Astrocyte of the cerebellum (primary cell): ENCODE results near the gene ITSN1.
"Not testable (repeated sequence)": the region's sequence is repeated elsewhere in the genome, so short reads cannot be mapped to it uniquely, and the experiment has no call there.

Source experiments
- DNase-seq: peaks from one replicate; pipeline ENCODE4 v3.0.0-alpha.2; 2011; ENCODE audit warnings: low read depth
- H3K4me3 ChIP-seq: 2 replicates; pipeline ENCODE4 v1.5.1; 2011; ENCODE audit warnings: mild to moderate bottlenecking, low read depth, low read length, moderate library complexity
- in situ Hi-C: cut with HindIII; loops from 2 replicates; pipeline ENCODE4 v1.10.0; 2017; ENCODE audit warnings: low sequenced_read_pairs
- TF ChIP-seq, protein P1 (sequence below): IDR thresholded peaks from 2 replicates; pipeline ENCODE4 v1.5.1; 2012; ENCODE audit warnings: low read length, low read depth, moderate library complexity, mild to moderate bottlenecking; ENCODE audit errors: missing control alignments

The ITSN1 gene

DNA sequence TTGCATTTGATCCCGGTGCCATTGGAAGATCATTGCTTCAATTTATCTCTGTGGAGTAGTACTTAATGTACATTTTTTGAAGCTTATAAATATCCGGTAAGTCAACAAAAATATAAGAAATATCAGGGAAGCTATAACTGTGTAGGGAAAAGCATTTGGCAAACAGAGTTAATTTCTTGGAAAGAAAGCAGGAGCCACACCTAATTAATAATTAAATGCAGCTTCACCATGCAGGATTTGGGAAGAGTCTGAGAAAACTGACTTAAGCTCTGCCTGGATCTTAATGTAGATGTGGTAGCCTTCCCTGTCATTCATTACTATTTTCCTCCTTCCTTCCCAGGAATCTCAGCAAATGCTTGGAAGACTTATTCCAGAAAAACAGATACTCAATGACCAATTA, 138.8 kb downstream of the ITSN1 start:
- H3K4me3 ChIP-seq = no peak overlapping the region
- no peak for DNase-seq
- in situ Hi-C loops = no loop called here
- TF ChIP-seq, protein P1, sequence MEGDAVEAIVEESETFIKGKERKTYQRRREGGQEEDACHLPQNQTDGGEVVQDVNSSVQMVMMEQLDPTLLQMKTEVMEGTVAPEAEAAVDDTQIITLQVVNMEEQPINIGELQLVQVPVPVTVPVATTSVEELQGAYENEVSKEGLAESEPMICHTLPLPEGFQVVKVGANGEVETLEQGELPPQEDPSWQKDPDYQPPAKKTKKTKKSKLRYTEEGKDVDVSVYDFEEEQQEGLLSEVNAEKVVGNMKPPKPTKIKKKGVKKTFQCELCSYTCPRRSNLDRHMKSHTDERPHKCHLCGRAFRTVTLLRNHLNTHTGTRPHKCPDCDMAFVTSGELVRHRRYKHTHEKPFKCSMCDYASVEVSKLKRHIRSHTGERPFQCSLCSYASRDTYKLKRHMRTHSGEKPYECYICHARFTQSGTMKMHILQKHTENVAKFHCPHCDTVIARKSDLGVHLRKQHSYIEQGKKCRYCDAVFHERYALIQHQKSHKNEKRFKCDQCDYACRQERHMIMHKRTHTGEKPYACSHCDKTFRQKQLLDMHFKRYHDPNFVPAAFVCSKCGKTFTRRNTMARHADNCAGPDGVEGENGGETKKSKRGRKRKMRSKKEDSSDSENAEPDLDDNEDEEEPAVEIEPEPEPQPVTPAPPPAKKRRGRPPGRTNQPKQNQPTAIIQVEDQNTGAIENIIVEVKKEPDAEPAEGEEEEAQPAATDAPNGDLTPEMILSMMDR = no peak

DNA sequence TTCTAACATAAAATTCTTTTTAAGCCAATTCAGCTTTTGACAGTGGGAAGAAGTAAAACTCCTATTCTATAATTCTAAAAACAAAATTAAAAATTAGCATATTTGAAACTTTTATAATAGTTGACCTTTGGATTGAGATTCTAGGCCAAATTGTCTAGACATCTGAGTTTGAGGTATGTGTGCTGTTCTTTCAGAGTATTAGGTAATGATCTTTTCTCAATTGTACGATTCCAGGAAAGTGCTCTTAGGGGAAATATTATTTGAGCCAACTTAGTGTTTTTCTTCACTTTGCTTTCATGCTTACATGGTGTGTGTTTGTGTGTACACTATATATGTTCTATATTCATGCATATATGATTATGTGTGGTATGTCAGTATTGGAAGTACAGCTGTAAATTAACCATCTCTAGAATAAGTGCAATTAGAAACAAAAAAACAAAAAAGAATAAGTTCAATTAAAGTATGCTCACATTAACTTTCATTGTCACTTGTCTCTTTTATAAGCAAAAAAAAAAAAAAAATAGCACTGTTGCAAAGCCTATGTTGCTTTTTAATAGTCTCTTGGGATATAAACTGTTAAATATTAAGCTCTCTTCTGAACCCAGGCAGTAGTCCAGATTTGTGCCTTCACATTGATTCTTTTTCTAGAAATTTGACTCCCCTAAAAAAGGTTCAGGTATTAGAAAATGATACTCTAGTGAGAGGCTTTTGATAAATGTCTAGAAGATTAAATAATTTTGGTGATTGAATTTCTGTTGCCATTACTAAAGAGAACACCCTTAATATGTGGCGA, 141.1 kb downstream of the ITSN1 start:
- in situ Hi-C loops = no loop called here
- TF ChIP-seq, protein P1 = no peak
- DNase-seq = no peak
- H3K4me3 ChIP-seq = no peak overlapping the region

DNA sequence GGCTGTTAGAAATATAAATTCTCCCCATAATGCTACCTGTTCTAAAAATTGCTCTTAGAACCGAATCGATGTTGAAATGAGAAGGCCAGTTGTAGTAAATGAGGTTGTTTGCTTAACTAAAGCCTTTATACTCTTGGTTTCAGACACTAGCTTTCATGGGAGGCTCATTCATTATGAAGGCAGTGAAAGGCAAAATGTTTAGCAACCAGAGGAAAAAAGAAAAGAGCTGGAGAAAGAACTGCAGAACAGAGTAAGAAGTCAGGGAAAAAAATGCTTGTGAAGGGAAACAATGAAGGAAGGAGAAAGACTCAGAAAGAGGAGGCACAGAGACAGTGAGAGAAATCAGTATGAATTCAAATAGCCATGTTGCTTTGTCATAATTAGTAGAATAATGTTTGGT, 145.1 kb downstream of the ITSN1 start:
- no peak overlapping the region for H3K4me3 ChIP-seq
- TF ChIP-seq, protein P1 = no peak
- no peak for DNase-seq
- in situ Hi-C loops = no loop called here

DNA sequence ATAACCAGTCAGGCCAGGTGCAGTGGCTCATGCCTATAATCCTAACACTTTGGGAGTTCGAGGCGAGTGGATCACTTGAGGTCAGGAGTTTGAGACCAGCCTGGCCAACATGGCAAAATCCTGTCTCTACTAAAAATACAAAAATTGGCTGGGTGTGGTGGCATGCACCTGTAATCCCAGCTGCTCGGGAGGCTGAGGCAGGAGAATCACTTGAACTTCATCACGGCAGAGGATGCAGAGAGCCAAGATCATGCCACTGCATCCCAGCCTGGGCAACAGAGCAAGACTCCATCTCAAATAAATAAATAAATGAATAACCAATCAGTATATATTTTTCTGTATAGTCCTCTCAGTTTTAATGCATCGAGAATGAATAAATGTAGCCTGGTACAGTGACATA, 146.1 kb downstream of the ITSN1 start:
- in situ Hi-C loops, DNase-seq, H3K4me3 ChIP-seq: not testable (repeated sequence)

DNA sequence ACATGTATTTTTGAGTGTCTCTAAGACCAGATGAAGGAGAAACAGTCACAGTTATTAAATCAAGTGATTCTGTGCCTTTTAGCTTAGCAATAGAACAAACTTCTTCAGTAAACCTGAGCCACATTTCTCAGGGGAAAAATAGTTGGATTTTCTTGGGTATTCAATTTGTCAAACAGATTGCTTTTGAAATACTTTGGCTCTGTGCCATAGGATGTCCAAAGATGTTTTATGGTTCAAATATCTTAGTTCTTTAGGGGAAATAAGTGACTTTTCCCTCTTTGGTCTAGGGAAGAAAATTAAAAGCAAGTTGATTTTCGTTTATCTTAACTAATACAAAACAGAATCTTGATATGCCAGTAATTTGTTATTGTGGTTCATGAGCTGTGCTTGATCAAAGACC, 147.4 kb downstream of the ITSN1 start:
- in situ Hi-C loops = loop anchor here (5.0 kb wide), 2 partner anchors 67 to 92 kb away; no protein-coding TSS in a partner anchor
- TF ChIP-seq, protein P1 = no peak
- DNase-seq = peak; percentile 19
- H3K4me3 ChIP-seq = no peak overlapping the region

DNA sequence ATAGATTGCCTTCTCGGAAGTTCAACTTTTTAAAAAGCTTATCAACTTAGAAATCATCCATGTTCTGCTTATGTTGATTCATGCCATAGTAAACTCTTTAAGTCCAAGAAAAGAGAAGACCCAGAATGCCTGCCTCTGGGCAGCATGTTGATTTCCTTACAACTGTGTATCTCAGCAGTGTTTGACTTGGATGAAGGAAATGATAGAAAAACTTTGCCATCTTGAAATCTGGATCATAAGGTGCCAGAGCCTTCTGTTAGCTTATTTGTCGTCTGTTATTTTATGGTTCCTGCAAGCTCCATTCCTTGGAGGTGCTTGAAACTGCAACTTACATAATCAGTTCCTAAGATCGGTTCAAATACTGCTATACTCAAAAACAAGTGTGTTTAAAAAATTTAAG, 148.8 kb downstream of the ITSN1 start:
- DNase-seq = no peak
- H3K4me3 ChIP-seq = no peak overlapping the region
- in situ Hi-C loops = loop anchor here (5.0 kb wide), 2 partner anchors 69 to 94 kb away; no protein-coding TSS in a partner anchor
- TF ChIP-seq, protein P1 = no peak

DNA sequence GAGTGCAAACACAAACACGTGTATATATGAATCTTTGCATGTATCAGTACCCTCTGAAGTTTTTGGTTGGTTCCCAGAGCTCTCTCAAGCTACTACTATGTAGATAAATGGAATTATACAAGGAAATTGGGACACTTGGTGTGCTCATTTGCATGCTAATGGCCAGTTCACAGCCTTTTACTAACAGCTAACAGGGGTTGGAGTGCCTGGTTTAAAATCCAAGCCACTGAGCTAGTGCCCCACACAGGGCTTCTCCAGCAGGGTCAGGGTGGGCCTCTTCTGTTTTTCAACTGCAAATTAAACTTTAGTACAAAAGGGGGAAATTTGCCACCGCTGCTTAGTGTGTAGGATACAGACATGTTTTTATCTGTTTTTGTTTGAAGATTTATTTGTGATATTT, 152.3 kb downstream of the ITSN1 start:
- TF ChIP-seq, protein P1 = no peak
- DNase-seq = no peak
- no peak overlapping the region for H3K4me3 ChIP-seq
- in situ Hi-C loops = loop anchor here (5.0 kb wide), 2 partner anchors 72 to 97 kb away; no protein-coding TSS in a partner anchor
